Immature natural killer cell (primary cell): ENCODE measurements around the gene PAQR5. TPM values are rescaled to one million over a fixed set of nuclear protein-coding genes. Genes with fewer than 3 reads are reported as not detected.
"Not testable (repeated sequence)": the region's sequence is repeated elsewhere in the genome, so short reads cannot be mapped to it uniquely, and the experiment has no call there.

Experiments
- DNase-seq, 3 donors: peaks; one replicate each; pipeline ENCODE4 v3.0.0; 2022; ENCODE audit warnings: mixed read lengths in 1 of 3
- H3K27ac Mint-ChIP-seq, 6 donors: one replicate each; pipeline ENCODE4 v1.8.0; 2020; ENCODE audit warnings: mixed read lengths in 6 of 6, mild to moderate bottlenecking in 5 of 6, inconsistent platforms in 4 of 6, moderate library complexity in 3 of 6
- H3K27me3 Mint-ChIP-seq, 3 donors: one replicate each; pipeline ENCODE4 v1.8.0; 2020 to 2021; ENCODE audit warnings: low read depth in 3 of 3, mild to moderate bottlenecking in 3 of 3, mixed read lengths in 3 of 3, moderate library complexity in 3 of 3, inconsistent platforms in 1 of 3
- H3K36me3 Mint-ChIP-seq, 3 donors: one replicate each; pipeline ENCODE4 v1.8.0; 2020; ENCODE audit warnings: mixed read lengths in 3 of 3, inconsistent platforms in 2 of 3, mild to moderate bottlenecking in 2 of 3
- H3K4me1 Mint-ChIP-seq, 2 donors: one replicate each; pipeline ENCODE4 v1.8.0; 2020; ENCODE audit warnings: inconsistent platforms in 2 of 2, mild to moderate bottlenecking in 2 of 2, mixed read lengths in 2 of 2, moderate library complexity in 1 of 2
- H3K4me3 Mint-ChIP-seq, 5 donors: one replicate each; pipeline ENCODE4 v1.8.0; 2020; ENCODE audit warnings: mild to moderate bottlenecking in 5 of 5, mixed read lengths in 5 of 5, inconsistent platforms in 3 of 5, moderate library complexity in 3 of 5
- H3K9me3 Mint-ChIP-seq, 6 donors: one replicate each; pipeline ENCODE4 v1.8.0; 2020; ENCODE audit warnings: mild to moderate bottlenecking in 6 of 6, mixed read lengths in 6 of 6, inconsistent platforms in 4 of 6, moderate library complexity in 3 of 6
- polyA plus RNA-seq, 3 donors: library from polyadenylated mRNA; unstranded; fragments of 300-500 nt; fragmentation: Illumina TruSeq; gene quantifications; one replicate each; pipeline ENCODE4 v1.2.3, GENCODE V29; 2021

Gene PAQR5
- polyA plus RNA-seq, 3 donors from 2014 or later = not detected

GRCh38 chr15:69339214-69339543, 40.5 kb downstream of the PAQR5 start:
- not testable (repeated sequence) for H3K36me3 Mint-ChIP-seq, H3K4me3 Mint-ChIP-seq, H3K9me3 Mint-ChIP-seq, H3K27ac Mint-ChIP-seq, H3K27me3 Mint-ChIP-seq, DNase-seq, H3K4me1 Mint-ChIP-seq

- peaks cover 0 to 7% (median 0%) of the 10 kb centered on the region in 3 donors for H3K27me3 Mint-ChIP-seq
- no peak overlapping the region for H3K27ac Mint-ChIP-seq
These were observed 41.7 kb downstream of the PAQR5 start for GRCh38 chr15:69340243-69340900.

GRCh38 chr15:69341356-69341755, 42.6 kb downstream of the PAQR5 start:
- no peak overlapping the region for H3K27ac Mint-ChIP-seq
- no peaks in the 10 kb centered on the region for H3K4me1 Mint-ChIP-seq
- H3K27me3 Mint-ChIP-seq = peaks cover 0 to 7% (median 0%) of the 10 kb centered on the region in 3 donors
- DNase-seq = no peak
- H3K4me3 Mint-ChIP-seq = no peak overlapping the region
- no peaks in the 10 kb centered on the region for H3K9me3 Mint-ChIP-seq
- no peaks in the 10 kb centered on the region for H3K36me3 Mint-ChIP-seq

More at GRCh38 chr15:69340243-69340900, 41.7 kb downstream of the PAQR5 start:
- Mint-ChIP-seq H3K4me3 (no peak overlapping the region), H3K4me1 (no peaks in the 10 kb centered on the region), H3K9me3 (no peaks in the 10 kb centered on the region), H3K36me3 (no peaks in the 10 kb centered on the region)
- no peak for DNase-seq

GRCh38 chr15:69342460-69343076, 43.9 kb downstream of the PAQR5 start:
- Mint-ChIP-seq H3K36me3 (no peaks in the 10 kb centered on the region), H3K4me3 (no peak overlapping the region), H3K4me1 (no peaks in the 10 kb centered on the region), H3K27ac (no peak overlapping the region), H3K27me3 (peaks cover 0 to 5% (median 0%) of the 10 kb centered on the region in 3 donors), H3K9me3 (no peaks in the 10 kb centered on the region)
- DNase-seq = no peak

GRCh38 chr15:69343133-69343532, 44.4 kb downstream of the PAQR5 start:
- Mint-ChIP-seq H3K9me3 (no peaks in the 10 kb centered on the region), H3K4me3 (no peak overlapping the region), H3K36me3 (no peaks in the 10 kb centered on the region), H3K27ac (no peak overlapping the region), H3K27me3 (peaks cover 0 to 5% (median 0%) of the 10 kb centered on the region in 3 donors), H3K4me1 (no peaks in the 10 kb centered on the region)
- DNase-seq = no peak

- Mint-ChIP-seq H3K4me3 (no peak overlapping the region), H3K27ac (no peak overlapping the region), H3K36me3 (no peaks in the 10 kb centered on the region), H3K9me3 (no peaks in the 10 kb centered on the region), H3K4me1 (no peaks in the 10 kb centered on the region), H3K27me3 (no peaks in the 10 kb centered on the region)
- DNase-seq = no peak
These were observed 45.5 kb downstream of the PAQR5 start for GRCh38 chr15:69344238-69344637.

- no peaks in the 10 kb centered on the region for H3K4me1 Mint-ChIP-seq
- no peak overlapping the region for H3K4me3 Mint-ChIP-seq
- DNase-seq = no peak
- H3K36me3 Mint-ChIP-seq = no peaks in the 10 kb centered on the region
- H3K27ac Mint-ChIP-seq = no peak overlapping the region
- no peaks in the 10 kb centered on the region for H3K27me3 Mint-ChIP-seq
- H3K9me3 Mint-ChIP-seq = no peaks in the 10 kb centered on the region
These were observed 47.4 kb downstream of the PAQR5 start for GRCh38 chr15:69346112-69346511.

- H3K36me3 Mint-ChIP-seq = no peaks in the 10 kb centered on the region
These were observed 52.6 kb downstream of the PAQR5 start for GRCh38 chr15:69351333-69351732.

GRCh38 chr15:69351884-69352283, 53.2 kb downstream of the PAQR5 start:
- H3K4me1 Mint-ChIP-seq = no peaks in the 10 kb centered on the region
- H3K36me3 Mint-ChIP-seq = no peaks in the 10 kb centered on the region
- H3K27me3 Mint-ChIP-seq = peaks cover 0 to under 1% (median 0%) of the 10 kb centered on the region in 3 donors
- no peak for DNase-seq
- H3K27ac Mint-ChIP-seq = no peak overlapping the region
- no peaks in the 10 kb centered on the region for H3K9me3 Mint-ChIP-seq
- H3K4me3 Mint-ChIP-seq = no peak overlapping the region

More at GRCh38 chr15:69351333-69351732, 52.6 kb downstream of the PAQR5 start:
- H3K4me3 Mint-ChIP-seq = no peak overlapping the region
- H3K4me1 Mint-ChIP-seq = no peaks in the 10 kb centered on the region
- H3K27ac Mint-ChIP-seq = no peak overlapping the region
- H3K27me3 Mint-ChIP-seq = no peaks in the 10 kb centered on the region
- H3K9me3 Mint-ChIP-seq = no peaks in the 10 kb centered on the region
- no peak for DNase-seq

- no peak for DNase-seq
These were observed 59.4 kb downstream of the PAQR5 start for GRCh38 chr15:69357773-69358771.

GRCh38 chr15:69358850-69359249, 60.1 kb downstream of the PAQR5 start:
- H3K27me3 Mint-ChIP-seq = peaks cover 0 to 3% (median 2%) of the 10 kb centered on the region in 3 donors
- H3K4me1 Mint-ChIP-seq = no peaks in the 10 kb centered on the region
- no peak overlapping the region for H3K27ac Mint-ChIP-seq
- no peaks in the 10 kb centered on the region for H3K36me3 Mint-ChIP-seq
- H3K9me3 Mint-ChIP-seq = no peaks in the 10 kb centered on the region
- no peak overlapping the region for H3K4me3 Mint-ChIP-seq
- no peak for DNase-seq

More at GRCh38 chr15:69357773-69358771, 59.4 kb downstream of the PAQR5 start:
- no peak overlapping the region for H3K4me3 Mint-ChIP-seq
- no peaks in the 10 kb centered on the region for H3K36me3 Mint-ChIP-seq
- H3K27ac Mint-ChIP-seq = no peak overlapping the region
- no peaks in the 10 kb centered on the region for H3K4me1 Mint-ChIP-seq
- H3K9me3 Mint-ChIP-seq = no peaks in the 10 kb centered on the region
- peaks cover 0 to 3% (median under 1%) of the 10 kb centered on the region in 3 donors for H3K27me3 Mint-ChIP-seq

- no peak overlapping the region for H3K4me3 Mint-ChIP-seq
- H3K36me3 Mint-ChIP-seq = no peaks in the 10 kb centered on the region
These were observed 61.0 kb downstream of the PAQR5 start for GRCh38 chr15:69359722-69360121.

GRCh38 chr15:69360642-69361041, 61.9 kb downstream of the PAQR5 start:
- H3K4me3 Mint-ChIP-seq = no peak overlapping the region
- no peaks in the 10 kb centered on the region for H3K4me1 Mint-ChIP-seq
- H3K36me3 Mint-ChIP-seq = no peaks in the 10 kb centered on the region
- H3K27me3 Mint-ChIP-seq = peaks cover 0 to 3% (median 2%) of the 10 kb centered on the region in 3 donors
- no peak overlapping the region for H3K27ac Mint-ChIP-seq
- H3K9me3 Mint-ChIP-seq = no peaks in the 10 kb centered on the region
- no peak for DNase-seq

More at GRCh38 chr15:69359722-69360121, 61.0 kb downstream of the PAQR5 start:
- peaks cover 0 to 3% (median 2%) of the 10 kb centered on the region in 3 donors for H3K27me3 Mint-ChIP-seq
- H3K9me3 Mint-ChIP-seq = no peaks in the 10 kb centered on the region
- no peaks in the 10 kb centered on the region for H3K4me1 Mint-ChIP-seq
- no peak for DNase-seq
- H3K27ac Mint-ChIP-seq = no peak overlapping the region

- no peaks in the 10 kb centered on the region for H3K4me1 Mint-ChIP-seq
- H3K27ac Mint-ChIP-seq = no peak overlapping the region
- no peak overlapping the region for H3K4me3 Mint-ChIP-seq
- H3K36me3 Mint-ChIP-seq = no peaks in the 10 kb centered on the region
- no peaks in the 10 kb centered on the region for H3K9me3 Mint-ChIP-seq
- no peak for DNase-seq
- peaks cover 2 to 13% (median 3%) of the 10 kb centered on the region in 3 donors for H3K27me3 Mint-ChIP-seq
These were observed 68.5 kb downstream of the PAQR5 start for GRCh38 chr15:69367236-69367635.
